ENCODE measurements around the gene MRLN. TPM values are rescaled to one million over a fixed set of nuclear protein-coding genes. Genes with fewer than 3 reads are reported as not detected.
"Not testable (repeated sequence)": the region's sequence is repeated elsewhere in the genome, so short reads cannot be mapped to it uniquely, and the experiment has no call there.

The MRLN gene
- total RNA-seq, 1 donor from 2014 or later: 0.23 TPM

DNA sequence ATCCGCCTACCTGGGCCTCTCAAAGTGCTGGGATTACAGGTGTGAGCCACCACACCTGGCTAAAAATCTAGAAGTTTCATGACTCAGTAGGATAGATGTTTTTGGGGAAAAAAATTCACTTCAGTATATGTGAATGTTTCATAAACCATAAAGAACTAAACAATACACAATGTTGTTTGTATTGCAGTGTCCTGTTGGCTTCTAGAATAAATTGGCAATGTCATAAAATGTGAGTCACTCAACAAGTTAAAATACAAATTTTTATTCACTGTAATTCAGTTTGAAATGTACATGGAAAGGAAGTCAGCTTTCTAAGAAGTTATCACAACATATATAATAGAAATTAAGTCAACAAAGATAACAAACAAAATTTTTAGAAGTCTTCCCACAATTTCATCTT, 16.5 kb downstream of the MRLN start:
- no peaks in the 10 kb centered on the region for H3K36me3 Mint-ChIP-seq (ENCODE audit: low read depth)
- no peaks in the 10 kb centered on the region for H3K9me3 Mint-ChIP-seq
- no peaks in the 10 kb centered on the region for H3K4me1 Mint-ChIP-seq (ENCODE audit: low read depth)
- H3K27ac Mint-ChIP-seq: no peak overlapping the region
- intact Hi-C loops (cut with micrococcal nuclease): no loop called here
- peaks cover 23% of the 10 kb centered on the region for H3K27me3 Mint-ChIP-seq (ENCODE audit: insufficient read depth)
- no peak overlapping the region for H3K4me3 Mint-ChIP-seq
- DNase-seq (ENCODE audit: low spot score): no peak

DNA sequence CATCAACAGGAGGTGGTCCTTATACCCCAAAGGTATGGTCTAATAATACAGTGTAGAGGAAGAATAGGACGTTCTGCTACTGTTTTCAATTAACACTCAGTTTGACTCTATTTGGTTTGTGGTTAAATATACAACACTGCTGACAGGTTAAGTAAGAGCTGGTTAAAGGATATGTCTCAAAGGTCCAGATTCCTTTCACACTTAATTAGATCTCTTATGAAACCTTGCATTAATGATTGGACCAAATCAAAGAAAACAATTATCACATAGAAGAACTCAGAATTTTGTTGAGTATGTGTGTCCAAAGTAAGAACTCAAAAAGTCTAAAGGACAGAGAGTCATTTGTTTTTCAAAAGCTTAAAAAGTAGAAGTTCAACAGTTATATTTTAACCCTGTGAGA, 18.0 kb downstream of the MRLN start:
- no peaks in the 10 kb centered on the region for H3K36me3 Mint-ChIP-seq (ENCODE audit: low read depth)
- no peak overlapping the region for H3K27ac Mint-ChIP-seq
- intact Hi-C loops (cut with micrococcal nuclease): no loop called here
- H3K9me3 Mint-ChIP-seq: no peaks in the 10 kb centered on the region
- peaks cover 24% of the 10 kb centered on the region for H3K27me3 Mint-ChIP-seq (ENCODE audit: insufficient read depth)
- H3K4me1 Mint-ChIP-seq (ENCODE audit: low read depth): no peaks in the 10 kb centered on the region
- H3K4me3 Mint-ChIP-seq: no peak overlapping the region
- no peak for DNase-seq (ENCODE audit: low spot score)

DNA sequence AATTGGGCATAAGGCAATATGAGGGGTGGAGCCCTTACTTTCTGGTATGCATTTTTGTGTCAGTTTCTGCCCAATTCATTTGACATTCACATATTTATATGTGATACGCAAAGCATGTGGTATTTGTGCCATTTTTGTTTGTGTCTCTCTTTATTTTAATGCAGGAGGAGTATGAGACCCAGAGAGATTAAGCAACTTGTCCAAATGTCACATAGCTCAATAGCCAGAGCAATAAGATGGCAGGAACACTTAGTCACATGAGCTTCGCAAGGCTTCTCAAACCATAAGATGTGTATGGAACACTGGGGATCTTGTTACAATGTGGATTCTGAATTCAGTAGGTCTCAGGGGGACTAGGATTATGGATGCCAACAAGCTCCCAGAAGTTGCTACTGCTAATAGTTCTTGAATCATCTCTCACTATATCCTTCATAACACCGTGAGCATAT, 19.2 kb downstream of the MRLN start:
- H3K4me3 Mint-ChIP-seq: no peak overlapping the region
- no peak overlapping the region for H3K27ac Mint-ChIP-seq
- no peak for DNase-seq (ENCODE audit: low spot score)
- H3K9me3 Mint-ChIP-seq: no peaks in the 10 kb centered on the region
- H3K4me1 Mint-ChIP-seq (ENCODE audit: low read depth): no peaks in the 10 kb centered on the region
- H3K36me3 Mint-ChIP-seq (ENCODE audit: low read depth): no peaks in the 10 kb centered on the region
- intact Hi-C loops (cut with micrococcal nuclease): no loop called here
- H3K27me3 Mint-ChIP-seq (ENCODE audit: insufficient read depth): peaks cover 20% of the 10 kb centered on the region

DNA sequence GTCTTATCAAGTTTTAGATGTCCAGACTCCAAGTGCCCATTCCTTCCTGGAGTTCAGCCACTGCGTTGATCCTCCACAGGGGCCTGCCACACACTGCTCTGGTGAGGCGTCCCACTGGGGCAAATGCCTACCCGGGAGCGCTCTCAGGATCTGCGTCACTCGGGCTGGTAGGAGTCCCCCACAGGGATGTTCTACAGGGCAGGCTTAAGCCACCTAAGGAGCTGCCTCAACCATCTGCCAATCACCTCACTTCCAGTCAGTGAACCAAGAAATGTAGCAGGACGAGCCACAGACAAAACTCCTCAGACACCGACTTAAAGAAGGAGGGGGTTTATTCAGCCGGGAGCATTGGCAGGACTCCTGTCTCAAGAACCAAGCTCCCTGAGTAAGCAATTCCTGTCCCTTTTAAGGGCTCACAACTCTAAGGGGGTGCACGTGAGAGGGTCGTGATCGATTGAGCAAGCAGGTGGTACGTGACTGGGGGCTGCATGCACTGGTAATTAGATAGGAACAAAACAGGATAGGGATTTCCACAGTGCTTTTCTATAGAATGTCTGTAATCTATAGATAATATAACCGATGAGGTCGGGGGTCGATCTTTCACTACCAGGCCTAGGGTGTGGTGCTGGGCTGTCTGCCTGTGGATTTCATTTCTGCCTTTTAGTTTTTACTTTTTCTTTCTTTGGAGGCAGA, 19.8 kb downstream of the MRLN start:
- intact Hi-C loops (cut with micrococcal nuclease); H3K27ac Mint-ChIP-seq; H3K9me3 Mint-ChIP-seq; DNase-seq (ENCODE audit: low spot score); H3K36me3 Mint-ChIP-seq (ENCODE audit: low read depth); H3K4me1 Mint-ChIP-seq (ENCODE audit: low read depth); H3K4me3 Mint-ChIP-seq: not testable (repeated sequence)
- H3K27me3 Mint-ChIP-seq (ENCODE audit: insufficient read depth): peaks cover 20% of the 10 kb centered on the region

DNA sequence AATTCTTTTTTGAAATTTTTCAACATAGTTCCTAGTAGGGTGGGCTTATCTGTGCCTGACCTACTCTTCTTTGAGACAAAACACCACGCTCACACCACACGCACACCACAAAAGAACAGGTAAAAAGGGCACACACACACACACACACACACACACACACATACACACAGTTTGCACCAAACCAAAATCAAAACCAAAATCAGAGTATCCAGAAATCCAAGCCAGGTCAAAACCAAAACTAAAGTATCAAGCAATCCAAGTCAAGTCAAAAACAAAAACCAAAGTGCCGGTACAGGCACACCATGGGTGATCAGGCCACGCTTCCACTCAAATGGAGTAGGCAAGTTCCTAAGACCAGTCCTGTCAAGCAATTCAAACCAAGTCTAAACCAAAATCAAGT, 20.4 kb downstream of the MRLN start:
- H3K4me1 Mint-ChIP-seq (ENCODE audit: low read depth); intact Hi-C loops (cut with micrococcal nuclease); H3K27ac Mint-ChIP-seq; H3K36me3 Mint-ChIP-seq (ENCODE audit: low read depth); H3K9me3 Mint-ChIP-seq; DNase-seq (ENCODE audit: low spot score); H3K4me3 Mint-ChIP-seq: not testable (repeated sequence)
- peaks cover 18% of the 10 kb centered on the region for H3K27me3 Mint-ChIP-seq (ENCODE audit: insufficient read depth)

DNA sequence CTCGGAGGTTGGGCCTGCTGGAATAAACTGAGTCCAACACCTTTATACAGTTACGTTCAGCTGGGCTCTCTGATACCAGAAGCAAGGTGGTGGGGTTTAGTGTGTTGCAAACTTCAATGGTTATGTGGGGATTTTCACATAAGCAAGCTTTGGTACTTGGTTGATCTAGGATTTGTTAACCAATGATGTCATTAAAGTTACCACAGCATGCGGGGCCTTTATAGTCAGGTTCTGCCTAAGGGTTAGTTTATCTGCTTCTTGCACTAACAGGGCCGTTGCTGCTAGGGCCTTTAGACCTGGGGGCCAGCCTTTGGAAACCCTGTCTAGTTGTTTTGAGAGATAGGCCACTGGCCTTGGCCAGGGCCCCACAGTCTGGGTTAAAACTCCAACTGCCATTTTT, 24.1 kb downstream of the MRLN start:
- intact Hi-C loops (cut with micrococcal nuclease); H3K27ac Mint-ChIP-seq; H3K27me3 Mint-ChIP-seq (ENCODE audit: insufficient read depth); H3K36me3 Mint-ChIP-seq (ENCODE audit: low read depth); H3K4me3 Mint-ChIP-seq; DNase-seq (ENCODE audit: low spot score); H3K4me1 Mint-ChIP-seq (ENCODE audit: low read depth); H3K9me3 Mint-ChIP-seq: not testable (repeated sequence)

DNA sequence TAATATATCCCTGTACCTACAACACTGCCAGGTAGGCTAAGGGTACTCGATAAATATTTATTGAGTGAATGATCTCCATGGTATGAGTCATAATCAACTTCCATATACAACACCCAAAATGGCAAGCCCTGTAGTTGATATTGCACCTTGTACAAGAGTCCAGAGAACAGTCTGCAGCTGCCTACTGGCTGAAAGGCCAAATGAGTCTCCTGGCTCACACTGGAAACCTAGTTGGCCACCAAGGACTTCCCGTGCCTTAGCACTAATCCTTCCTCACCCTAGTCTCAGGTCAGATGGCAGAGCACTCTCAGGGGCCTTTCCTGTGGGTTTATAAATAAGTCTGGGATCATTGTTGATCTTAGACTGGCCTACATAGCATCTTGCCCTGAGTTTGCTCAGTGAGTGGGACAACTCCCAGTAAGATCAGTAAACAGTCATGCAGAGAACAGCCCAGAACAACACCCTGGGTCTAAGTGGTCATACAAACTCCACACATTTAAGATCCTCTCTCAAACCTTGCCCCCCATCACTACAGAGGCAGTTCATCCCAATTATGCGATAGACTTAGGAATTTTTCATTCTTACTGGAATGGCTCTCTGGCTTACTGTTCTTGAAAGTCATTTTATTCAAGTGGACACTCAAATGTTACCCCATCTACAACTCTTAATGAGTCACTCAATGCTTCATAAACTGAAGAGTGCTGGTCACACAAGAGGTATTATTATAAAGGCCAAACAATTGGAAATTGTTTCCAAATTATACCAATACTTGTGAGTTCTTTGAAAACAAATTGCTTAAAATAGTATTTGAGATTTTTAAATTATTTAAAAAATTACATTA, 28.9 kb downstream of the MRLN start:
- Mint-ChIP-seq H3K36me3 (ENCODE audit: low read depth) (no peaks in the 10 kb centered on the region), H3K27ac (no peak overlapping the region), H3K4me3 (no peak overlapping the region), H3K27me3 (ENCODE audit: insufficient read depth) (peaks cover 14% of the 10 kb centered on the region), H3K4me1 (ENCODE audit: low read depth) (no peaks in the 10 kb centered on the region), H3K9me3 (peaks cover 4% of the 10 kb centered on the region)
- no peak for DNase-seq (ENCODE audit: low spot score)
- intact Hi-C loops (cut with micrococcal nuclease): no loop called here

DNA sequence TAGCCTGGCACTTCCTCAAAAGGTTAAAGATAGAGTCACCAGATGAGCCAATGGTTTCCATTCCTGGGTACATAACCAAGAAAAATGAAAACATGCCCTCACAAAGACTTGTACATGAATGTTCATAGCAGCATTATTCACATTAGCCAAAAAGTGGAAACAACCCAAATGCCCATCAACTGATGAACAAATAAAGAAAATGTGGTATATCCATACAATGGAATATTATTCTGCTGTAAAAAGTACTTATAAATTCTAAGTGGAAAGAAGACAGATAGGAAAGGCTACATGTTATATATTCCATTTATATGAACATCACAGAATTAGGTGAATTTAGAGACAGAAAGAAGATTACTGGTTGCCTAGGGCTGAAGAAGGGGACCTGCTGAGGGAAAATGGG, 32.9 kb downstream of the MRLN start:
- no peak overlapping the region for H3K27ac Mint-ChIP-seq
- intact Hi-C loops (cut with micrococcal nuclease): no loop called here
- no peaks in the 10 kb centered on the region for H3K4me1 Mint-ChIP-seq (ENCODE audit: low read depth)
- H3K9me3 Mint-ChIP-seq: peaks cover 4% of the 10 kb centered on the region
- H3K4me3 Mint-ChIP-seq: no peak overlapping the region
- no peak for DNase-seq (ENCODE audit: low spot score)
- no peaks in the 10 kb centered on the region for H3K36me3 Mint-ChIP-seq (ENCODE audit: low read depth)
- peaks cover 38% of the 10 kb centered on the region for H3K27me3 Mint-ChIP-seq (ENCODE audit: insufficient read depth)

DNA sequence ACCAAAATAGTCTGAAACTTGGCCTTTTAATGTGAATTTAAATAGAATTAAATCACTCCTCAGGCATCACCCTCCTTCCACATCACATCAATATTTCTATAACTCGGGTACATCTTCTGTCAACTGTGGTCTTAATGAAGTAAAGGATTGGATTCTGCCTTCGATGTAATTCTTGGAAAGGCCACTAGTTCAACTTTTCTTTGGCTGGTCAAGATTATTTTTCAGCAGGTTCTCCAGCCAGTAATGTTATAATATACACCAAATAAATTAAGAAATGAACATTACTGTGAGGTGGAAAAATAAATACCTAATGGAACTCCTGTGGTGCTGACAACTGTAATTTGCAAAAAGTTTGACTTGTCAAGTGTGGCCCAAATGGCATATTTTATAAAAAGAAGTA, 33.9 kb downstream of the MRLN start:
- no peaks in the 10 kb centered on the region for H3K36me3 Mint-ChIP-seq (ENCODE audit: low read depth)
- H3K9me3 Mint-ChIP-seq: peaks cover 4% of the 10 kb centered on the region
- no peak overlapping the region for H3K4me3 Mint-ChIP-seq
- no peaks in the 10 kb centered on the region for H3K4me1 Mint-ChIP-seq (ENCODE audit: low read depth)
- no peak for DNase-seq (ENCODE audit: low spot score)
- peaks cover 45% of the 10 kb centered on the region for H3K27me3 Mint-ChIP-seq (ENCODE audit: insufficient read depth)
- H3K27ac Mint-ChIP-seq: no peak overlapping the region
- intact Hi-C loops (cut with micrococcal nuclease): no loop called here

DNA sequence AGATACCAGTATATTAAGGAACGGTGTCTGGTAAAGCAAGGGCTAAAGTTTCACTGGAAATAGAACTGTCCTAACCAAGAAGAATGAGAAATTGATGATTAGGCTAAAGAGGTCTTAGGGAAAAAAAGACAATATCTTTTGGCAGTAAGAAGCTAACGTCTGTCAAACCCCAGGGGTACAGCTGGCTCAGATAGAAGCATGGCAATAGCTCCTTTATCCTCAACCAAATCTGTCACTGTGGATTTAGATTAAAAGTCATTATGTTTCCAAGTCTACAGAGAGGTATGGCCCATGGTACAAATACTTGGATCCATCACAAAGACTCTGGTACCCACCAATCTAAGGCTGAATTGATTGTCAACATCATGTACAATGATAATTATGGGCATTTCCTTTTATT, 35.0 kb downstream of the MRLN start:
- Mint-ChIP-seq H3K27ac (no peak overlapping the region), H3K27me3 (ENCODE audit: insufficient read depth) (peaks cover 52% of the 10 kb centered on the region), H3K4me3 (no peak overlapping the region), H3K4me1 (ENCODE audit: low read depth) (no peaks in the 10 kb centered on the region), H3K36me3 (ENCODE audit: low read depth) (no peaks in the 10 kb centered on the region), H3K9me3 (peaks cover 4% of the 10 kb centered on the region)
- intact Hi-C loops (cut with micrococcal nuclease): no loop called here
- DNase-seq (ENCODE audit: low spot score): no peak

DNA sequence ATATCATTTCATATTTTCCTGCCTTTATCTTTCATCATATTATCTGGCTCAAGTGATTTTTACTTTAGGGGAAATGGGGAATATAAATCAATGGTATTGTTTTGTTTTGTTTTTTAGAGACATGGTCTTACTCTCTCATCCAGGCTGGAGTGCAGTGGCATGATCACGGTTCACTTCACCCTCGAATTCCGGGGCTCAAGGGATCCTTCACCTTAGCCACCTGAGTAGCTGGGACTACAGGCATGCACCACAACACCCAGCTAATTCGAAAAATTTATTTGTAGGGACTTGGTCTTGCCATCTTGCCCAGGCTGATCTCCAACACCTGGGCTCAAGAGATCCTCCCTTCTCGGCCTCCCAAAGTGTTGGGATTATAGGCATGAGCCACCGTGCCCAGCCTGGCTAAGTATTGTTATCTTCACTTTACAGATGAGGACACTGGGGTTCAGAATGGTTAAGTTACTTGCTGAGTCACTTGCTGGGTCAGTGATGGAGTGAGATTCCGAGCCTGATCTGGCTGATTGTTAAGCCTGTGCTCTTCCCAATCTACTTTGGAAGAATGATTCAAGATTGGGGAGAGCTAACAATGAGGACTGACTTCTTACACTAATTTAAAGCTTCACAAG, 39.9 kb downstream of the MRLN start:
- intact Hi-C loops (cut with micrococcal nuclease): loop anchor here (5.0 kb wide), 1 partner anchor 94 kb away; no protein-coding TSS in a partner anchor
- H3K4me3 Mint-ChIP-seq: no peak overlapping the region
- no peak for DNase-seq (ENCODE audit: low spot score)
- H3K27ac Mint-ChIP-seq: no peak overlapping the region
- peaks cover 10% of the 10 kb centered on the region for H3K4me1 Mint-ChIP-seq (ENCODE audit: low read depth)
- H3K27me3 Mint-ChIP-seq (ENCODE audit: insufficient read depth): peaks cover 64% of the 10 kb centered on the region
- no peaks in the 10 kb centered on the region for H3K9me3 Mint-ChIP-seq
- H3K36me3 Mint-ChIP-seq (ENCODE audit: low read depth): no peaks in the 10 kb centered on the region

DNA sequence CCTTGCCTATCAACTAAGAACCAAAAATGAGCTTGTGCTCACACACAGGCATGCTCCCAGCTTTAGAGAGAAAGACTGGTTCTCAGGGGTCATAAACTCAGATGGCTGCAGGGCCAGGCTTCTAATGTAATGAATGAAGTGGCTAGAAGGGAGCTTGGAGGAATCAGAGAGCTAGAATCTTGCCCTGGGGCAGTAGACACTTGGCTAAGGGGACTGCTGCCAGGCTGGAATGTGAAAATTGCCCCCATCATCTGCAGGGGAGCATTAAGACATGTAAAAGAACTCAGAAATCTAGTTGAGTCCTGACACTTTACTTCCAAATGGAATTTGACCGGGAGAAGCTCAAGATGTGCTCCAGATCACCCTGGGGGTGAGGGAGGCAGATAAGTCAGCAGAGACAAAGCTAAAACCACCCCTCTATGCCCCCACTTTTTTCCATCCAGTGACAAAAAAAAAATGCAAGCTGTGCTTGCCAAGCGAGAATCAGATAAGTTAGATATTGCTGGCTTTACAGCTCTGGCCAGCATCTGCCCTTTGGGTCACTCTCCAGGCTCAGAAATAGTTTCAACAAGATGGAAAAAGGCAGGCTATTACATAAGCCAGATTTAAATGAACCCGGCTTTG, 41.3 kb downstream of the MRLN start:
- intact Hi-C loops (cut with micrococcal nuclease): loop anchor here (5.0 kb wide), 1 partner anchor 95 kb away; no protein-coding TSS in a partner anchor
- Mint-ChIP-seq H3K36me3 (ENCODE audit: low read depth) (no peaks in the 10 kb centered on the region), H3K4me1 (ENCODE audit: low read depth) (peaks cover 10% of the 10 kb centered on the region), H3K9me3 (no peaks in the 10 kb centered on the region), H3K4me3 (no peak overlapping the region), H3K27ac (no peak overlapping the region), H3K27me3 (ENCODE audit: insufficient read depth) (peaks cover 58% of the 10 kb centered on the region)
- DNase-seq (ENCODE audit: low spot score): no peak

Measured in activated T-helper 1 cell treated with anti-CD3 and anti-CD28 coated beads, Interleukin-12 subunit alpha, Interleukin-12 subunit beta, Interleukin-2, Interleukin-4 antibody, amounts not matched to agents 30 ng/mL and 10 ng/mL and 1 ng/mL, durations not matched to agents 14 hours and 24 hours and 36 hours (primary cell).